ENCODE measurements around the gene HNRNPF. TPM values are rescaled to one million over a fixed set of nuclear protein-coding genes. Genes with fewer than 3 reads are reported as not detected.
"Not testable (repeated sequence)": the region's sequence is repeated elsewhere in the genome, so short reads cannot be mapped to it uniquely, and the experiment has no call there.

HNRNPF gene, protein sequence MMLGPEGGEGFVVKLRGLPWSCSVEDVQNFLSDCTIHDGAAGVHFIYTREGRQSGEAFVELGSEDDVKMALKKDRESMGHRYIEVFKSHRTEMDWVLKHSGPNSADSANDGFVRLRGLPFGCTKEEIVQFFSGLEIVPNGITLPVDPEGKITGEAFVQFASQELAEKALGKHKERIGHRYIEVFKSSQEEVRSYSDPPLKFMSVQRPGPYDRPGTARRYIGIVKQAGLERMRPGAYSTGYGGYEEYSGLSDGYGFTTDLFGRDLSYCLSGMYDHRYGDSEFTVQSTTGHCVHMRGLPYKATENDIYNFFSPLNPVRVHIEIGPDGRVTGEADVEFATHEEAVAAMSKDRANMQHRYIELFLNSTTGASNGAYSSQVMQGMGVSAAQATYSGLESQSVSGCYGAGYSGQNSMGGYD
- 100 to 1,000 TPM; 446 to 512 TPM for total RNA-seq

DNA sequence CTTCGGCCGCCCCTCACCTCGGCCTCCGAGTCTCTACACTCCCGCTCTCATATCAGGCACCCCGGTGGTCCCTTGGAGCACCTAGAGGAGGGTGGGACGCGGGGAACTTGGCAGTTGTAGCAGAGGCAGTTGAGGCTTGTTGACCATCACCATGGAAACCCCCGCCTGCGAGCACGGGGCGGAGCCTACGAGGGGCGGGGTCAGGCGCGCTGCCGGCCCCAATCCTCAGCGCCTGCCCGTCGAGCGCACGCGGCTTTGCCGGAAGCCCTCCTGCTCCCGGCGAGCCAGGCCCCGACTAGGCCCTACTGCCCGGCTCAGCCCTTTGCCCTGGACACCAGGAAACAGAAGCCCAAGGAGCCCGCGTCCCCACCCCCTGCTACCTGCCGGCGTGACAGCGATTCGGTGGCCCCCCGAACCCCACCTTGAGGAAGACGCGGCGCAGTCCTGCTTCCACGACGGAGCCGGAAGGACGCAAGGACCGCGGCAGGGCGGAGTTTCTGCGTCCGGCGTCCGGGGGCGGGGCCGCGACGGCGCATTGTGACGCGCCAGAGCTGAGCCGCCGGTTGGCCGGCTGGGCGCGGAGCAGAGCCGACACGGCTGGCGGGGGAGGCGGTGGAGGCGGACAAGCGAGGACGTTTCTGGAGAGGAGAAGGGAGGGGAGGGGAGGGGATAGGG is at the start of gene HNRNPF:
TSS of gene HNRNPF (minus strand) at position 477 of the 675 bp plus-strand sequence. CDS start 21,302 bp downstream, outside the sequence.
- peaks cover 20% of the 10 kb centered on the region for H3K4me1 Mint-ChIP-seq

DNA sequence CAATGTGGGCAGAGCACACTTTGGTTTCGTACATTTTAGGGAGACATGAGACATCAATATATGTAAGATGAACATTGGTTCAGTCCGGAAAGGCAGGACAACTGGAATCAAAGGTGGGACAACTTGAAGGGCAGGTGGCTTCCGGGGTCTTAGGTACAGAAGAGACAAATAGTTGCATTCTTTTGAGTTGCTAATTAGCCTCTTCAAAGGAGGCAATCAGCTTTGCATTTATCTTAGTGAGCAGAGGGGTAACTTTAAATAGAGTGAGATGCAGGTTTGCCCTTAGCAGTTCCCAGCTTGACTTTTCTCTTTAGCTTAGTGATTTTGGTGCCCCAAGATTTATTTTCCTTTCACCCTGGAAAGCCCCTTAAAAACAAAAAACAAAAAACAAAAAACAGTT is 49.2 kb upstream of the HNRNPF start:
- H3K27ac Mint-ChIP-seq: peak overlapping the region; percentile 47

More for the DNA sequence above, at the start of gene HNRNPF:
- Mint-ChIP-seq H3K27me3 (no peaks in the 10 kb centered on the region), H3K27ac (peak within 1 kb of the TSS; percentile 98), H3K9me3 (ENCODE audit: low read depth) (no peaks in the 10 kb centered on the region), H3K4me3 (peak within 1 kb of the TSS; percentile 98), H3K36me3 (peaks cover 28% of the 10 kb centered on the region)
- CTCF ChIA-PET: interaction anchor here (1.4 to 1.9 kb wide), 5 partner anchors 10 to 18 kb away, joined by 4 to 19 read pairs (median 5); no protein-coding TSS in a partner anchor
- peak; percentile 96 for DNase-seq
- ATAC-seq: peak; percentile 77

DNA sequence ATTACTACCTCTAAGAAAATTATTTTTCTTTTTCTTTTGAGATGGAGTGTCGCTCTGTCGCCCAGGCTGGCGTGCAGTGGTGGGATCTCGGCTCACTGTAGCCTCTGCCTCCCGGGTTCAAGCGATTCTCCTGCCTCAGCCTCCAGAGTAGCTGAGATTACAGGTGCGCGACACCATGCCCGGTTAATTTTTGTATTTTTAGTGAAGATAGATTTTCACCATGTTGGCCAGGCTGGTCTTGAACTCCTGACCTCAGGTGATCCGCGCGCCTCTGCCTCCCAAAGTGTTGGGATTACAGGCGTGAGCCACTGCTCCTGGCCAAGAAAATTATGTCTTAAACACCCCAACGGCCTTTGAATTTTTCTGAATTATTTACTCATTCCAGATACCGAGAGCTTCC is 47.6 kb upstream of the HNRNPF start:
- not testable (repeated sequence) for H3K36me3 Mint-ChIP-seq; H3K9me3 Mint-ChIP-seq (ENCODE audit: low read depth); DNase-seq; H3K27me3 Mint-ChIP-seq; ATAC-seq
- Mint-ChIP-seq H3K27ac (peak overlapping the region; percentile 97), H3K4me1 (peaks cover 47% of the 10 kb centered on the region), H3K4me3 (peak overlapping the region; percentile 20)
- CTCF ChIA-PET: interaction anchor here (1.1 kb wide), 1 partner anchor 21 kb away, joined by 3 read pairs; no protein-coding TSS in a partner anchor

More for the DNA sequence above, 49.2 kb upstream of the HNRNPF start:
- ATAC-seq (no peak), DNase-seq (no peak)
- Mint-ChIP-seq H3K27me3 (no peaks in the 10 kb centered on the region), H3K9me3 (ENCODE audit: low read depth) (no peaks in the 10 kb centered on the region), H3K4me1 (peaks cover 36% of the 10 kb centered on the region), H3K4me3 (no peak overlapping the region), H3K36me3 (peaks cover 9% of the 10 kb centered on the region)
- CTCF ChIA-PET: interaction anchor here (1.3 to 1.8 kb wide), 2 partner anchors 69 to 165 kb away, joined by 3 to 6 read pairs; no protein-coding TSS in a partner anchor

DNA sequence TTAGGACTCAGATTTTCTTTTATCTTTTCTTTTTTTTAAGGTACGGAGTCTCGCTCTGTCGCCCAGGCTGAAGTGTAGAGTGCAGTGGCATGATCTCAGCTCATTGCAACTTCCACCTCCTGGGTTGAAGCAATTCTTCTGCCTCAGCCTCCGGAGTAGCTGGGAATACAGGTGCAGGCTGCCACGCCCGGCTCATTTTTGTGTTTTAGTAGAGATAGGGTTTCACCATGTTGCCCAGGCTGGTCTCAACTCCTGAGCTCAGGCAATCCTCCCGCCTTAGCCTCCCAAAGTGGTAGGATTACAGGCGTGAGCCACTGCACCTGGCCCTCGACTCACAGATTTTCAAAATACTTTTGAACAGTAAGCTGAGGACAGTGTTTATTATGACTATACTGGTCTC is 45.0 kb upstream of the HNRNPF start:
- peak overlapping the region; percentile 97 for H3K27ac Mint-ChIP-seq
- CTCF ChIA-PET: interaction anchor here (0.8 to 1.7 kb wide), 3 partner anchors 17 to 161 kb away, joined by 3 to 7 read pairs (median 3); partner anchors contain the start of gene ZNF487
- peaks cover 48% of the 10 kb centered on the region for H3K4me1 Mint-ChIP-seq

DNA sequence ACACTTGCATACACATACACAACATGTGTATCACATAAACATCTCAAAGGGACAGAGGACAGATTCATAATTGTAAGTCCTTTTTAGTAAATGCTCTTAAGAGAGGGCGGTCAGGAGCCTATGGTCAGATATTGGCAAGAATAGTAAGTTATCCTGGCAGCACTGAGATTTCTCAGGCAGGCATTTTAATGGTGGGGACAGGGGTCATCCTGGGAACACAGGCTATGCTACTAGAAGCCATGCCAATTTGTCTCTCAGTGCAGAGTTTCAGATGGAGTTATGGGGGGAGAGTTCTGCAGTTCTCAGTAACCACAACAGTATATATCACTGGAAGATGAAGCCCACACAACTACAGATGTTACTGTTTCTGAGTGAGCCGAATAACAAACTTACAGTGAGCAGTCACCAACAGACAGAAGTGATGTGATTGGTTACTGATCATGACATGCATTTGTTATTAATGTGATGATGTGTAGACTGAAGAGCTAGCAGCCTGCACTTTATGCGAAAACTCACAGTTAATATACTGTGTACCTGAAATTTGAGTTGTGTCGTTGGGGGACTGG is 44.4 kb upstream of the HNRNPF start:
- Mint-ChIP-seq H3K27ac (peak overlapping the region; percentile 97), H3K4me3 (peak overlapping the region; percentile 68), H3K36me3 (peaks cover 9% of the 10 kb centered on the region), H3K27me3 (no peaks in the 10 kb centered on the region), H3K4me1 (peaks cover 44% of the 10 kb centered on the region), H3K9me3 (ENCODE audit: low read depth) (no peaks in the 10 kb centered on the region)
- CTCF ChIA-PET: interaction anchor here (0.8 to 1.7 kb wide), 4 partner anchors 16 to 160 kb away, joined by 3 to 7 read pairs (median 4); partner anchors contain the start of gene ZNF487
- DNase-seq: peak; percentile 42
- ATAC-seq: peak; percentile 13

More for the DNA sequence above, 45.0 kb upstream of the HNRNPF start:
- DNase-seq; H3K9me3 Mint-ChIP-seq (ENCODE audit: low read depth); H3K27me3 Mint-ChIP-seq; H3K36me3 Mint-ChIP-seq; ATAC-seq: not testable (repeated sequence)
- H3K4me3 Mint-ChIP-seq: peak overlapping the region; percentile 94

DNA sequence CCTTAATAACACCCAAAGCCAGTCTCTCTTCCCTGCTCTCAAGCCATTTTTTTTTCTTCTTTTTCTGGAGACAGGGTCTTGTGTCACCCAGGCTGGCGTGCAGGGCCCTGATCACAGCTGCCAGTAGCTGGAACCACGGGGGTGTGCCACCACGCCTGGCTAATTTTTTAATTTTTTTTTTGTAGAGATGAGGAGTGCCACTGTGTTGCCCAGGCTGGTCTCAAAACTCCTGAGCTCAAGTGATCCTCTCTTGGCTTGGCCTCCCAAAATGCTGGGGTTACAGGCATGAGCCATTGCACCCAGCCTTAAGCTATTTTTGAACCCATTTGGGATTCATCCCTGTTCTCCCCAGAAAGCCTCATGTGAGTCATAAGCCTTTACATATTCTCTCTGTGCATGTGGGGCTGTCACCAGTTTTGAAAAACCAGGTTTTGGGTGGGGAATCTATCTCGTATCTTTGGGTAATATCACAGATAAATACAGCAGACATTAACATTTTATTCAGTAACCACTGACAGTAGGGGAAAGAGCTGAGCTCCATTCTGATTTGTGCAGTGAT is 43.4 kb upstream of the HNRNPF start:
- ATAC-seq: no peak
- Mint-ChIP-seq H3K4me3 (peak overlapping the region; percentile 68), H3K9me3 (ENCODE audit: low read depth) (no peaks in the 10 kb centered on the region), H3K27me3 (no peaks in the 10 kb centered on the region), H3K4me1 (peaks cover 40% of the 10 kb centered on the region), H3K36me3 (peaks cover 12% of the 10 kb centered on the region), H3K27ac (peak overlapping the region; percentile 97)
- DNase-seq: no peak
- CTCF ChIA-PET: interaction anchor here (0.9 to 1.7 kb wide), 3 partner anchors 34 to 62 kb away, joined by 3 to 6 read pairs (median 5); no protein-coding TSS in a partner anchor

DNA sequence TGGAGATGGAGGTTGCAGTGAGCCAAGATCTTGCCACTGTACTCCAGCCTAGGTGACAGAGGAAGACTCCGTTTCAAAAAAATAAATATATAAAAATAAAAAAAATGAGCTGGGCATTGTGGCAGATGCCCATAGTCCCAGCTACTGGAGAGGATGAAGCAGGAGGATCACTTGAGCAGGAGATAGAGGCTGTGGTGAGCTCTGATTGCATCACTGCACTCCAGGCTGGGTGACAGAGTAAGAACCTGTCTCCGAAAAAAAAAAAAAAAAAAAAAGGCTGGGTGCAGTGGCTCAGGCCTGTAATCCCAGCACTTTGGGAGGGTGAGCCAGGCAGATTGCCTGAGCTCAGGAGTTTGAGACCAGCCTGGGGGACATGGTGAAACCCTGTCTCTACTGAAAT is 39.8 kb upstream of the HNRNPF start:
- H3K36me3 Mint-ChIP-seq: peaks cover 17% of the 10 kb centered on the region
- H3K4me1 Mint-ChIP-seq: peaks cover 31% of the 10 kb centered on the region
- no peaks in the 10 kb centered on the region for H3K27me3 Mint-ChIP-seq
- no peak overlapping the region for H3K27ac Mint-ChIP-seq
- H3K9me3 Mint-ChIP-seq (ENCODE audit: low read depth): peaks cover 3% of the 10 kb centered on the region
- DNase-seq: no peak
- no peak overlapping the region for H3K4me3 Mint-ChIP-seq
- CTCF ChIA-PET: interaction anchor here (0.7 to 1.3 kb wide), 4 partner anchors 12 to 1566 kb away, joined by 3 to 7 read pairs (median 4); partner anchors contain the start of gene ZNF487
- ATAC-seq: no peak

DNA sequence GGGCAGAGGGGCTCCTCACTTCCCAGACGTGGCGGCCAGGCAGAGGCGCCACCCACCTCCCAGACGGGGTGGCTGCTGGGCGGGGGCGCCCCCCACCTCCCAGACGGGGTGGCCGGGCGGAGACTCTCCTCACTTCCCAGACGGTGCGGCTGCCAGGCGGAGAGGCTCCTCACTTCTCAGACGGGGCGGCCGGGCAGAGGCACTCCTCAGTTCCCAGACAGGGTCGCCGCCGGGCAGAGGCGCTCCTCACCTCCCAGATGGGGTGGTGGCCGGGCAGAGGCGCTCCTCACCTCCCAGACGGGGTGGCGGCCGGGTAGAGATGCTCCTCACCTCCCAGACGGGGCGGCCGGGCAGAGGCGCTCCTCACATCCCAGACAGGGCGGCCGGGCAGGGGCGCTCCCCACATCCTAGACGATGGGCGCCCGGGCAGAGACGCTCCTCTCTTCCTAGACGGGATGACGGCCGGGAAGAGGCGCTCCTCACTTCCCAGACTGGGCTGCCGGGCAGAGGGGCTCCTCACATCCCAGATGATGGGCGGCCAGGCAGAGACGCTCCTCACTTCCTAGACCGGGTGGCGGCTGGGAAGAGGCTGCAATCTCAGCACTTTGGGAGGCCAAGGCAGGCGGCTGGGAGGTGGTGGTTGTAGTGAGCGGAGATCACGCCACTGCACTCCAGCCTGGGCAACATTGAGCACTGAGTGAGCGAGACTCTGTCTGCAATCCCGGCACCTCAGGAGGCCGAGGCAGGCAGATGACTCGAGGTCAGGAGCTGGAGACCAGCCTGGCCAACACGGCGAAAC is 37.4 kb upstream of the HNRNPF start:
- H3K4me1 Mint-ChIP-seq; CTCF ChIA-PET; ATAC-seq; H3K27ac Mint-ChIP-seq; H3K4me3 Mint-ChIP-seq; H3K9me3 Mint-ChIP-seq (ENCODE audit: low read depth); DNase-seq; H3K27me3 Mint-ChIP-seq: not testable (repeated sequence)
- peaks cover 15% of the 10 kb centered on the region for H3K36me3 Mint-ChIP-seq

DNA sequence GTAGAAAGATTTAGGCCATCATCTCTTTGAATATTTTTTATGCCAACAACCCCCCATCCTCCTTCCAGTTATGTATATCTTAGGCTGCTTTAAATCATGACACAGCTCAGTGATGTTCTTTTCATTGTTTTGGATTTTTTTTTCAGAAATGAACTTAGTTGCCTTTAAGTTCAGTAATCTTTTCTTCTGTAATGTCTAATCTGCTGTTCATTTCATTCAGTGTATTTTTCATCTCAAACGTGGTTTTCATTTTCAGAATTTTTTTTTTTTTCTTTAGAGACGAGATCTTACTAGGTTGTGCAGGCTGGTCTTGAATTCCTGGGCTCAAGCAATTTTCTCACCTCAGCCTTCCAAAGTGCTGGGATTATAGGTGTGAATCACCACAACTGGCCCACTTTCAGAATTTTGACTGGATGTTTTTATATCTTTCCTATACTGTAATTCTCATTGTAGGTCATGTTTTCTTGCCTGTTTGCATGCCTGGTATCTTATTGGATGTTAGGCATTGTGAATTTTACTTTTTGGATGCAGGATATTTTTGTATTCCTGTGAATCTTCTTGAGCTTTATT is 36.0 kb upstream of the HNRNPF start:
- peak overlapping the region; percentile 29 for H3K27ac Mint-ChIP-seq

DNA sequence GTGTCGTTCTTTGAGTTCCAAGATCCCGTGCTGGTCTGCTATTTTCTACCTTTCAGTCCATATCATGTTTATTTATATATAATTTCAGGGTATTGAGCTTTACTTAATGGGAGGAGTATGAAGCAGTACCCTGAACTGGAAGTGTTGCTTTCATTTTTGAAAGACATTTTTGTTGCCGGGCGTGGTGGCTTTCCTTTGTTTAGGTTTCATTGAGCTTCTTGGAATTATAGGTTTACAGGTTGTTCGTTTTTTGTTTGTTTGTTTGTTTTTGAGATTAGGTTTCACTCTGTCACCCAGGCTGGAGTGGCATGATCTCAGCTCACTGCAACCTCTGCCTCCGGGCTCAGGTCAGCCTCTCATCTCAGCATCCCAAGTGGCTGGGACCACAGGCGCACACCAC is 35.3 kb upstream of the HNRNPF start:
- H3K27me3 Mint-ChIP-seq: no peaks in the 10 kb centered on the region
- H3K4me1 Mint-ChIP-seq: peaks cover 10% of the 10 kb centered on the region
- peaks cover 3% of the 10 kb centered on the region for H3K9me3 Mint-ChIP-seq (ENCODE audit: low read depth)
- DNase-seq: no peak
- no peak for ATAC-seq
- peaks cover 15% of the 10 kb centered on the region for H3K36me3 Mint-ChIP-seq
- H3K4me3 Mint-ChIP-seq: no peak overlapping the region
- CTCF ChIA-PET: interaction anchor here (1.9 kb wide), 1 partner anchor 242 kb away, joined by 6 read pairs; no protein-coding TSS in a partner anchor
- peak overlapping the region; percentile 70 for H3K27ac Mint-ChIP-seq

More for the DNA sequence above, 36.0 kb upstream of the HNRNPF start:
- CTCF ChIA-PET: no interaction called here
- Mint-ChIP-seq H3K4me1 (peaks cover 7% of the 10 kb centered on the region), H3K9me3 (ENCODE audit: low read depth) (peaks cover 3% of the 10 kb centered on the region), H3K4me3 (no peak overlapping the region), H3K36me3 (peaks cover 15% of the 10 kb centered on the region), H3K27me3 (no peaks in the 10 kb centered on the region)
- ATAC-seq (no peak), DNase-seq (no peak)

DNA sequence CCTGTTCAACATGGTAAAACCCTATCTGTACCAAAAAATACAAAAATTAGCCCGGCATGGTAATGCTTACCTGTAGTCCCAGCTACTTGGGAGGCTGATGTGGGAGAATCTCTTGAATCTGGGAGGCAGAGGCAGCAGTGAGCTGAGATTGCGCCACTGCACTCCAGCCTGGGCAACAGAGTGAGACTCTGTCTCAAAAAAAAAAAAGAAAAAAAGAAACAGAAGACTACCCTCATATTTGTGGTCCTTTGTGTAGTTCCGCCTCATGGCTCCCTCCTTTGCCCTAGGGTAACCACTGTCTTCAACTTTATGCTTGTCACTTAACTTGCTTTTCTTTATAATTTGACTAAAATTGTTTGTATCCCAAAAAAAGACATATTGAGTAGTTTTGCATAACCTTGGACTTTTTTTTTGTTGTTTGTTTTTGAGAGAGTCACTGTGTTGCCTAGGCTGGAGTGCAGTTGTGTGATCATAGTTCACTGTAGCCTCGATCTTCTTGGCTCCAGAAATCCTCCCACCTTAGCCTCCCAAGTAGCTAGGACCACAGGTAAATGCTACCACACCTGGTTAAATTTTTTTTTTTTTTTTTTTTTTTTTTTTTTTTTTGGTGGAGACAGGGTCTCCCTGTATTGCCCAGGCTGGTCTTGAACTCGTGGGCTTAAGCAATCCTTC is 31.6 kb upstream of the HNRNPF start:
- DNase-seq (no peak), ATAC-seq (no peak)
- Mint-ChIP-seq H3K4me1 (peaks cover 24% of the 10 kb centered on the region), H3K4me3 (no peak overlapping the region), H3K36me3 (peaks cover 11% of the 10 kb centered on the region), H3K9me3 (ENCODE audit: low read depth) (peaks cover 3% of the 10 kb centered on the region), H3K27ac (no peak overlapping the region), H3K27me3 (no peaks in the 10 kb centered on the region)
- CTCF ChIA-PET: interaction anchor here (1.6 kb wide), 1 partner anchor 9 kb away, joined by 4 read pairs; no protein-coding TSS in a partner anchor
